Lower leg skin (tissue), 4 donors: ENCODE data around the gene F9. TPM values are rescaled to one million over a fixed set of nuclear protein-coding genes. Genes with fewer than 3 reads are reported as not detected.

Experiments
- DNase-seq, 2 donors: peaks; one replicate each; pipeline ENCODE4 v3.0.0-alpha.2; 2019; ENCODE audit warnings: low spot score in 2 of 2
- H3K4me3 ChIP-seq: fragments of 200-600 bp; sonication (generic); 2 replicates; pipeline ENCODE4 v1.5.1; 2017; ENCODE audit warnings: mild to moderate bottlenecking, low read depth; ENCODE audit not compliant: poor library complexity, severe bottlenecking
- CTCF ChIP-seq, 3 donors: fragments of 450-650 bp; IDR thresholded peaks; one replicate each; pipeline ENCODE4 v1.5.1; 2016; ENCODE audit warnings: antibody characterized with exemption in 3 of 3, mild to moderate bottlenecking in 3 of 3, moderate library complexity in 2 of 3
- POLR2A ChIP-seq, 2 donors: fragments of 450-650 bp; IDR thresholded peaks; one replicate each; pipeline ENCODE4 v1.6.1; 2016 to 2017; ENCODE audit warnings: antibody characterized with exemption in 2 of 2, mild to moderate bottlenecking in 1 of 2, moderate library complexity in 1 of 2
- WGBS, 2 donors: methylation state at CpG; one replicate each; pipeline ENCODE4 v1.1.5; 2018; 5-methylcytosine and 5-hydroxymethylcytosine counted together
- intact Hi-C: fragments of 100-400 bp; cut with DNase I; formaldehyde crosslinking; loops from one replicate; pipeline ENCODE4 v1.15.0; 2023; ENCODE audit warnings: low total_unique reads
- total RNA-seq, 4 donors: library from RNA; depleted of rRNA; stranded (reverse); fragments of >200 nt; gene quantifications; one replicate each; pipeline ENCODE4 v1.1.0, GENCODE V29; 2016

F9 gene
- total RNA-seq, 4 donors from 2014 or later, result not detected

- H3K4me3 ChIP-seq, result no peak overlapping the region
- intact Hi-C loops, result no loop called here
- no peak for TF ChIP-seq CTCF (IDR thresholded peaks at IDR 0.05)
- TF ChIP-seq POLR2A (IDR thresholded peaks at IDR 0.05), result no peak
- DNase-seq, result no peak
Measured at GRCh38 chrX:139560221-139560620, 29.7 kb downstream of the F9 start.

- TF ChIP-seq CTCF (IDR thresholded peaks at IDR 0.05) (no peak), POLR2A (IDR thresholded peaks at IDR 0.05) (no peak)
- intact Hi-C loops, result no loop called here
- 73 to 83% methylated on average over 5 of the region's 5 CpGs for WGBS, 2 donors
- no peak for DNase-seq
- no peak overlapping the region for H3K4me3 ChIP-seq
Measured at GRCh38 chrX:139563251-139563650, 32.7 kb downstream of the F9 start.

- no peak overlapping the region for H3K4me3 ChIP-seq
- 80 to 88% methylated on average over 1 of the region's 1 CpG for WGBS, 2 donors
- no peak for DNase-seq
- TF ChIP-seq CTCF (IDR thresholded peaks at IDR 0.05), result no peak
- no peak for TF ChIP-seq POLR2A (IDR thresholded peaks at IDR 0.05)
- intact Hi-C loops, result no loop called here
Measured at GRCh38 chrX:139566981-139567380, 36.4 kb downstream of the F9 start.

- WGBS, 2 donors, result 56 to 57% methylated on average over 4 of the region's 4 CpGs
- no peak for DNase-seq
- H3K4me3 ChIP-seq, result no peak overlapping the region
- no peak for TF ChIP-seq POLR2A (IDR thresholded peaks at IDR 0.05)
- TF ChIP-seq CTCF (IDR thresholded peaks at IDR 0.05), result no peak
- intact Hi-C loops, result no loop called here
Measured at GRCh38 chrX:139581068-139581467, 50.5 kb downstream of the F9 start.

- no peak for DNase-seq
- 73 to 89% methylated on average over 5 of the region's 5 CpGs for WGBS, 2 donors
- no peak for TF ChIP-seq POLR2A (IDR thresholded peaks at IDR 0.05)
- TF ChIP-seq CTCF (IDR thresholded peaks at IDR 0.05), result no peak
- intact Hi-C loops, result no loop called here
- no peak overlapping the region for H3K4me3 ChIP-seq
Measured at GRCh38 chrX:139585613-139586012, 55.1 kb downstream of the F9 start.

GRCh38 chrX:139596068-139596467 lies 65.5 kb downstream of the F9 start:
- intact Hi-C loops, result no loop called here
- no peak for DNase-seq
- TF ChIP-seq CTCF (IDR thresholded peaks at IDR 0.05) (no peak), POLR2A (IDR thresholded peaks at IDR 0.05) (no peak)
- 38 to 41% methylated on average over 4 of the region's 4 CpGs for WGBS, 2 donors
- H3K4me3 ChIP-seq, result no peak overlapping the region
